HL-60 (cell line): ENCODE measurements around the gene THSD7A.

Experiments used
- CTCF ChIP-seq: IDR thresholded peaks from one replicate; pipeline ENCODE4 v1.5.1; 2011; ENCODE audit warnings: low read length, control low read depth, inconsistent platforms; ENCODE audit not compliant: insufficient read depth
- GABPA ChIP-seq: IDR thresholded peaks from 2 replicates; pipeline ENCODE4 v1.6.1; 2012; ENCODE audit warnings: low read depth
- POLR2AphosphoS5 ChIP-seq: IDR thresholded peaks from 2 replicates; pipeline ENCODE4 v1.6.1; 2012; ENCODE audit warnings: low read depth
- REST ChIP-seq: IDR thresholded peaks from 2 replicates; pipeline ENCODE4 v1.6.1; 2012; ENCODE audit warnings: low read depth; ENCODE audit not compliant: insufficient replicate concordance
- SPI1 ChIP-seq: IDR thresholded peaks from 2 replicates; pipeline ENCODE4 v1.6.1; 2012; ENCODE audit warnings: low read depth, mild to moderate bottlenecking, borderline replicate concordance

- TF ChIP-seq CTCF = no peak
- no peak for TF ChIP-seq REST
- no peak for TF ChIP-seq POLR2AphosphoS5
- no peak for TF ChIP-seq GABPA
- no peak for TF ChIP-seq SPI1
These were observed 485.7 kb downstream of the THSD7A start for GRCh38 chr7:11346302-11346701.
